ENCODE results near the gene ABCA2. TPM values are rescaled to one million over a fixed set of nuclear protein-coding genes. Genes with fewer than 3 reads are reported as not detected.

ABCA2 gene
- total RNA-seq, 1 donor from 2014 or later = 55.1 TPM

DNA sequence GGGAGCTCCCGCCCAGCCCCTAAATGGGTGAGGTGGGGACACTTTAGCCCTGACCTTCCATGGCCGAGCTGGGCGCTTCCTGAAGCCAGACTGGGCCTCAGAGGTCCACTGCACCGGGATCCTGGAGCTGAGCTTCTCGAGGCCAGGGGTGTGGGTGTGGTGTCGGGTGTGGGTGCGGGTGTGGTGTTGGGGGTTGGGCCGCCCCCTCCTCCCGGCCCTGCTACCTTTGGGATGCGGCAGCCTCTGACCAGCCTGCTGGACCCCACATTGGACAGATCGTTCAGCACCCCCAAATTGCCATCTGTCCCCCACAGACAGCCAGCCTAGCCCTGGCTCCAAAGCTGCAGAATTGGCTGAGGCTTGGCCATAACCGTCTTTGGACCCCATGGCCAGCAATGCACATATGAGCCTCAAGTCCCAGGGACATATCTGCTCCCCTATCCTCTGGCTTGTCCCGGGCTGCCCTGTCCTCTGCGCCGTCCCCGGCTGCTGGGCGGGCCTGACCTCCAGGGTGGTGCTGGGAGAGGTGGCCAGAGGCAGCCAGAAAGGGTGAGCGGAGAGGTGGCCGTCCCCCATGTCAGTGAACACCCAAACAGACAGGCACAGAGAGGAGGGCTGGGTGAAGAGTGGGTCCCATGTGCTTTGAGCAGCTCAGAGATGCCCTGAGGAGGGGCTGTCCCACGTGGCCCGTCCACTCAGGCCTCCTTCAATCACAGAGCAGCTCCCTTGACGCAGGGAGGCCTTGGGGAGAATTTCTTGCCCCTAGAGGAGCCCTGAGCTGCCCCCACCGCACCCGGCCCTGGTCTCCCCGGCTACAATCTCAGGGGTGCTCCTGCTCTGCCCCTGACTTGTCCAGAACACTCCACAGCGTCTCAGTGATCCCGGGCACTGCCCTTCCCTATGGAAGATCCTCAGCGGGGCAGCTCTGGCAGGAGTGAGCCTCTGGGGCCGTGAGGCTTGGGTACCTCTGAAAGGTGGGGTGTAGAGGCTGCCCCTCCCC is 54.1 kb downstream of the ABCA2 start:
- Mint-ChIP-seq H3K36me3 (ENCODE audit: unreplicated experiment) (no peaks in the 10 kb centered on the region), H3K27ac (ENCODE audit: unreplicated experiment) (no peak overlapping the region), H3K9me3 (ENCODE audit: unreplicated experiment) (no peaks in the 10 kb centered on the region), H3K27me3 (ENCODE audit: unreplicated experiment) (no peaks in the 10 kb centered on the region), H3K4me3 (ENCODE audit: unreplicated experiment) (no peak overlapping the region), H3K4me1 (ENCODE audit: unreplicated experiment) (peaks cover 4% of the 10 kb centered on the region)
- TF ChIP-seq, protein P1, sequence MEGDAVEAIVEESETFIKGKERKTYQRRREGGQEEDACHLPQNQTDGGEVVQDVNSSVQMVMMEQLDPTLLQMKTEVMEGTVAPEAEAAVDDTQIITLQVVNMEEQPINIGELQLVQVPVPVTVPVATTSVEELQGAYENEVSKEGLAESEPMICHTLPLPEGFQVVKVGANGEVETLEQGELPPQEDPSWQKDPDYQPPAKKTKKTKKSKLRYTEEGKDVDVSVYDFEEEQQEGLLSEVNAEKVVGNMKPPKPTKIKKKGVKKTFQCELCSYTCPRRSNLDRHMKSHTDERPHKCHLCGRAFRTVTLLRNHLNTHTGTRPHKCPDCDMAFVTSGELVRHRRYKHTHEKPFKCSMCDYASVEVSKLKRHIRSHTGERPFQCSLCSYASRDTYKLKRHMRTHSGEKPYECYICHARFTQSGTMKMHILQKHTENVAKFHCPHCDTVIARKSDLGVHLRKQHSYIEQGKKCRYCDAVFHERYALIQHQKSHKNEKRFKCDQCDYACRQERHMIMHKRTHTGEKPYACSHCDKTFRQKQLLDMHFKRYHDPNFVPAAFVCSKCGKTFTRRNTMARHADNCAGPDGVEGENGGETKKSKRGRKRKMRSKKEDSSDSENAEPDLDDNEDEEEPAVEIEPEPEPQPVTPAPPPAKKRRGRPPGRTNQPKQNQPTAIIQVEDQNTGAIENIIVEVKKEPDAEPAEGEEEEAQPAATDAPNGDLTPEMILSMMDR (IDR thresholded peaks at IDR 0.05) = no peak
- DNase-seq (ENCODE audit: extremely low spot score, unreplicated experiment) = no peak

- Mint-ChIP-seq H3K36me3 (ENCODE audit: unreplicated experiment) (no peaks in the 10 kb centered on the region), H3K4me1 (ENCODE audit: unreplicated experiment) (peaks cover 4% of the 10 kb centered on the region), H3K4me3 (ENCODE audit: unreplicated experiment) (no peak overlapping the region), H3K9me3 (ENCODE audit: unreplicated experiment) (no peaks in the 10 kb centered on the region), H3K27me3 (ENCODE audit: unreplicated experiment) (no peaks in the 10 kb centered on the region), H3K27ac (ENCODE audit: unreplicated experiment) (no peak overlapping the region)
- TF ChIP-seq, protein P1 (IDR thresholded peaks at IDR 0.05) = no peak
- DNase-seq (ENCODE audit: extremely low spot score, unreplicated experiment) = no peak
These were observed 55.3 kb downstream of the ABCA2 start for GRCh38 chr9:136972743-136973142.

DNA sequence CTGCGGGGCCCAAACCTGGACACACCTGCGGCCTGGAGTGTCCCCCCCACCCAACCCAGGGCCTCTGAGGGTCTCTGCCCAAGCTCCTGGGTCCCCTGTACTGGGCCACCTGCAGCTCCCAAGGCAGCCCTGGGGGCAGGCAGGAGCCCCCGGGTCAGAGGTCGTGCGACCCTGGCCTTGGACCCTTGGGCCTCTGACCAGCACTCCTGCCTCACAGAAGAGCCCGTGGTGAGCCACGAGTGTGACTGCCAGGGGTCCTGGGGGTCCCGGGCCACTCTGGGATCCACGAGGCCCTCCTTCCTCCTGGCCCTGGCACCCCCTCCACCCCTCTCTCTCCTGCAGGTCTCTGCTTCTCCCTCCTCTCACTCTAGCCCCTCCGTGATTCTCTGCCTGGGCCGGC is 55.7 kb downstream of the ABCA2 start:
- no peaks in the 10 kb centered on the region for H3K9me3 Mint-ChIP-seq (ENCODE audit: unreplicated experiment)
- H3K27ac Mint-ChIP-seq (ENCODE audit: unreplicated experiment) = no peak overlapping the region
- TF ChIP-seq, protein P1 (IDR thresholded peaks at IDR 0.05) = no peak
- no peaks in the 10 kb centered on the region for H3K27me3 Mint-ChIP-seq (ENCODE audit: unreplicated experiment)
- no peak overlapping the region for H3K4me3 Mint-ChIP-seq (ENCODE audit: unreplicated experiment)
- peaks cover 4% of the 10 kb centered on the region for H3K4me1 Mint-ChIP-seq (ENCODE audit: unreplicated experiment)
- no peaks in the 10 kb centered on the region for H3K36me3 Mint-ChIP-seq (ENCODE audit: unreplicated experiment)
- DNase-seq (ENCODE audit: extremely low spot score, unreplicated experiment) = no peak

DNA sequence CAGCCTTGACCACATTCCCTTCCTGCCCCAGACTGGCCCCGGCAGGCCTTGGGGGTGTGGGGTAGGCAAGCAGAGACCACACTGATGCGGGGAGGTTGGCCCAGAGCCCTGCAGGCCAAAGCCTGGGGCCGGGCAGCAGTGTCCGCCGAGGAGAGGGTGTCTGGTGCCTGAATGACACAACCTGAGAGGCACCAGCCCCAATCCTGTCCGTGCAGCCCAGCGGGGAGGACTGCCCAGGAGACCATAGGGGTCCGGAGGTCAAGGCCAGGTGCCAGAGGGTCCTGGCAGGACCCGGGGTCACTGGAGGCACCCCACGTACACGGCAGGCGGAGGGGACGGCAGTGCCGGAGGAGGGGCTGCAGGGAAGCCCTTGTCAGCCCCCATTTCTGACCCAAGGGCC is 56.3 kb downstream of the ABCA2 start:
- DNase-seq (ENCODE audit: extremely low spot score, unreplicated experiment) = no peak
- H3K4me3 Mint-ChIP-seq (ENCODE audit: unreplicated experiment) = no peak overlapping the region
- H3K36me3 Mint-ChIP-seq (ENCODE audit: unreplicated experiment) = no peaks in the 10 kb centered on the region
- TF ChIP-seq, protein P1 (IDR thresholded peaks at IDR 0.05) = no peak
- H3K9me3 Mint-ChIP-seq (ENCODE audit: unreplicated experiment) = no peaks in the 10 kb centered on the region
- no peaks in the 10 kb centered on the region for H3K27me3 Mint-ChIP-seq (ENCODE audit: unreplicated experiment)
- H3K4me1 Mint-ChIP-seq (ENCODE audit: unreplicated experiment) = peaks cover 4% of the 10 kb centered on the region
- no peak overlapping the region for H3K27ac Mint-ChIP-seq (ENCODE audit: unreplicated experiment)

- Mint-ChIP-seq H3K4me3 (ENCODE audit: unreplicated experiment) (no peak overlapping the region), H3K9me3 (ENCODE audit: unreplicated experiment) (no peaks in the 10 kb centered on the region), H3K27me3 (ENCODE audit: unreplicated experiment) (peaks cover 3% of the 10 kb centered on the region), H3K27ac (ENCODE audit: unreplicated experiment) (no peak overlapping the region), H3K36me3 (ENCODE audit: unreplicated experiment) (no peaks in the 10 kb centered on the region), H3K4me1 (ENCODE audit: unreplicated experiment) (peaks cover 3% of the 10 kb centered on the region)
- TF ChIP-seq, protein P1 (IDR thresholded peaks at IDR 0.05) = no peak
- no peak for DNase-seq (ENCODE audit: extremely low spot score, unreplicated experiment)
These were observed 57.7 kb downstream of the ABCA2 start for GRCh38 chr9:136970361-136970760.

Data from osteocyte (in vitro differentiated cells).